Bronchial epithelial cell (primary cell): Measurements from ENCODE around the gene PKD2L1. TPM values are rescaled to one million over a fixed set of nuclear protein-coding genes. Genes with fewer than 3 reads are reported as not detected.
A peak's percentile ranks its signal among the peaks of the same experiment; 100 is the strongest.

ENCODE experiments used
- DNase-seq: peaks from one replicate; pipeline ENCODE4 v3.0.0-alpha.2; 2010; ENCODE audit warnings: low read depth
- FAIRE-seq: peaks from 2 replicates; lab custom pipeline; 2011; peaks lifted over from hg19 to GRCh38; lab: Jason Lieb, UNC
- H3K27me3 ChIP-seq: 2 replicates; pipeline ENCODE4 v1.5.1; 2011; ENCODE audit warnings: low read length; ENCODE audit not compliant: control insufficient read depth, insufficient read depth
- H3K36me3 ChIP-seq: 2 replicates; pipeline ENCODE4 v1.5.1; 2011; ENCODE audit warnings: low read length; ENCODE audit not compliant: control insufficient read depth, insufficient read depth
- H3K4me3 ChIP-seq: 2 replicates; pipeline ENCODE4 v1.5.1; 2011; ENCODE audit warnings: mild to moderate bottlenecking, low read depth, low read length, control low read depth
- CTCF ChIP-seq: IDR thresholded peaks from 2 replicates; pipeline ENCODE4 v1.5.1; 2011; ENCODE audit warnings: mild to moderate bottlenecking, moderate library complexity, low read length, control low read depth, inconsistent platforms; ENCODE audit not compliant: insufficient read depth, severe bottlenecking
- total RNA-seq: library from RNA; depleted of rRNA; stranded (reverse); fragments of >200 nt; gene quantifications from 2 replicates; pipeline ENCODE4 v1.2.1, GENCODE V29; 2014

The PKD2L1 gene
- total RNA-seq, 1 donor from 2014 or later: not detected

- FAIRE-seq: no peak
Observed at GRCh38 chr10:100319707-100320402, 10.2 kb downstream of the PKD2L1 start.

GRCh38 chr10:100318207-100318606 lies 11.8 kb downstream of the PKD2L1 start:
- FAIRE-seq (no peak), DNase-seq (peak; percentile 39)
- no peak overlapping the region for H3K4me3 ChIP-seq
- TF ChIP-seq CTCF: no peak
- peaks cover 2% of the 10 kb centered on the region for H3K27me3 ChIP-seq
- H3K36me3 ChIP-seq: no peaks in the 10 kb centered on the region

More at GRCh38 chr10:100319707-100320402, 10.2 kb downstream of the PKD2L1 start:
- H3K36me3 ChIP-seq: no peaks in the 10 kb centered on the region
- peaks cover 2% of the 10 kb centered on the region for H3K27me3 ChIP-seq
- H3K4me3 ChIP-seq: no peak overlapping the region
- no peak for DNase-seq
- TF ChIP-seq CTCF: no peak

GRCh38 chr10:100315615-100316014 lies 14.4 kb downstream of the PKD2L1 start:
- H3K36me3 ChIP-seq: no peaks in the 10 kb centered on the region

GRCh38 chr10:100311298-100311697 lies 18.7 kb downstream of the PKD2L1 start:
- Histone ChIP-seq H3K27me3 (peaks cover 2% of the 10 kb centered on the region), H3K4me3 (no peak overlapping the region), H3K36me3 (no peaks in the 10 kb centered on the region)
- no peak for FAIRE-seq
- no peak for TF ChIP-seq CTCF
- peak; percentile 71 for DNase-seq

More at GRCh38 chr10:100315615-100316014, 14.4 kb downstream of the PKD2L1 start:
- TF ChIP-seq CTCF: no peak
- Histone ChIP-seq H3K4me3 (no peak overlapping the region), H3K27me3 (peaks cover 2% of the 10 kb centered on the region)
- no peak for DNase-seq
- FAIRE-seq: no peak

GRCh38 chr10:100307684-100308083 lies 22.3 kb downstream of the PKD2L1 start:
- FAIRE-seq (no peak), DNase-seq (peak; percentile 51)
- no peak overlapping the region for H3K4me3 ChIP-seq
- TF ChIP-seq CTCF: no peak
- H3K27me3 ChIP-seq: peaks cover 1% of the 10 kb centered on the region
- H3K36me3 ChIP-seq: no peaks in the 10 kb centered on the region
